H9 (cell line): ENCODE data around the gene MBNL1. TPM values are rescaled to one million over a fixed set of nuclear protein-coding genes. Genes with fewer than 3 reads are reported as not detected.

Experiments
- DNase-seq: peaks from one replicate; pipeline ENCODE4 v3.0.0-alpha.2; 2017
- H2AFZ ChIP-seq: one replicate; pipeline ENCODE4 v1.6.1; 2013; ENCODE audit warnings: mild to moderate bottlenecking, low read length, control low read depth, moderate library complexity
- H2AK5ac ChIP-seq: 2 replicates; pipeline ENCODE4 v1.6.1; 2013; ENCODE audit warnings: low read length, control low read depth, mixed read lengths; ENCODE audit not compliant: insufficient read length
- H2BK120ac ChIP-seq: one replicate; pipeline ENCODE4 v1.6.1; 2013; ENCODE audit warnings: low read depth, mild to moderate bottlenecking, low read length, control low read depth, inconsistent platforms; ENCODE audit not compliant: poor library complexity, severe bottlenecking
- H2BK12ac ChIP-seq: 2 replicates; pipeline ENCODE4 v1.6.1; 2013; ENCODE audit warnings: low read length, control low read depth, mixed read lengths, low read depth; ENCODE audit not compliant: insufficient read length
- H2BK15ac ChIP-seq: 2 replicates; pipeline ENCODE4 v1.6.1; 2013; ENCODE audit warnings: low read depth, low read length, control low read depth
- H2BK20ac ChIP-seq: one replicate; pipeline ENCODE4 v1.6.1; 2013; ENCODE audit warnings: low read depth, mild to moderate bottlenecking, low read length, control low read depth, inconsistent platforms; ENCODE audit not compliant: poor library complexity, severe bottlenecking
- H2BK5ac ChIP-seq: 2 replicates; pipeline ENCODE4 v1.6.1; 2013; ENCODE audit warnings: low read length, control low read depth, mixed read lengths; ENCODE audit not compliant: insufficient read length
- H3K14ac ChIP-seq: 2 replicates; pipeline ENCODE4 v1.6.1; 2013; ENCODE audit warnings: low read length, control low read depth; ENCODE audit not compliant: insufficient read depth
- H3K18ac ChIP-seq: 2 replicates; pipeline ENCODE4 v1.6.1; 2013; ENCODE audit warnings: low read depth, mild to moderate bottlenecking, mixed read lengths, low read length, control low read depth; ENCODE audit not compliant: insufficient read length
- H3K23ac ChIP-seq: 2 replicates; pipeline ENCODE4 v1.6.1; 2013; ENCODE audit warnings: low read length, control low read depth, mixed read lengths, low read depth; ENCODE audit not compliant: insufficient read length
- H3K23me2 ChIP-seq: 2 replicates; pipeline ENCODE4 v1.6.1; 2013; ENCODE audit warnings: low read depth, mild to moderate bottlenecking, mixed read lengths, low read length, control low read depth; ENCODE audit not compliant: insufficient read length, poor library complexity, severe bottlenecking
- H3K27ac ChIP-seq: 2 replicates; pipeline ENCODE4 v1.5.1; 2013; ENCODE audit warnings: low read length, control low read depth, mixed read lengths, low read depth; ENCODE audit not compliant: insufficient read length
- H3K27me3 ChIP-seq: 2 replicates; pipeline ENCODE4 v1.6.1; 2013; ENCODE audit warnings: low read length, control low read depth, inconsistent platforms; ENCODE audit not compliant: insufficient read depth
- H3K4ac ChIP-seq: 2 replicates; pipeline ENCODE4 v1.6.1; 2013; ENCODE audit warnings: low read depth, mild to moderate bottlenecking, control low read depth, inconsistent platforms, low read length, moderate library complexity
- H3K4me1 ChIP-seq: 2 replicates; pipeline ENCODE4 v1.6.1; 2013; ENCODE audit warnings: low read length, control low read depth, inconsistent platforms; ENCODE audit not compliant: insufficient read depth
- H3K4me2 ChIP-seq: 2 replicates; pipeline ENCODE4 v1.6.1; 2013; ENCODE audit warnings: low read length, control low read depth, mixed read lengths; ENCODE audit not compliant: insufficient read length, insufficient read depth
- H3K56ac ChIP-seq: 2 replicates; pipeline ENCODE4 v1.6.1; 2013; ENCODE audit warnings: low read depth, mild to moderate bottlenecking, mixed read lengths, low read length, control low read depth; ENCODE audit not compliant: insufficient read length
- H3K79me1 ChIP-seq: 2 replicates; pipeline ENCODE4 v1.6.1; 2013; ENCODE audit warnings: low read depth, mild to moderate bottlenecking, moderate library complexity, low read length, control low read depth, inconsistent platforms; ENCODE audit not compliant: insufficient read depth, poor library complexity, severe bottlenecking
- H3K79me2 ChIP-seq: 2 replicates; pipeline ENCODE4 v1.6.1; 2013; ENCODE audit warnings: low read length, control low read depth, inconsistent platforms; ENCODE audit not compliant: insufficient read depth
- H3K9ac ChIP-seq: 2 replicates; pipeline ENCODE4 v1.6.1; 2013; ENCODE audit warnings: low read length, control low read depth, mixed read lengths; ENCODE audit not compliant: insufficient read length; ENCODE audit errors: extremely low read depth
- H3K9me3 ChIP-seq: one replicate; pipeline ENCODE4 v1.6.1; 2013; ENCODE audit warnings: low read depth, low read length, inconsistent platforms; ENCODE audit not compliant: control insufficient read depth
- H3T11ph ChIP-seq: one replicate; pipeline ENCODE4 v1.6.1; 2013; ENCODE audit warnings: mild to moderate bottlenecking, low read length, control low read depth, inconsistent platforms
- H4K20me1 ChIP-seq: one replicate; pipeline ENCODE4 v1.6.1; 2013; ENCODE audit not compliant: control insufficient read depth, insufficient read length, insufficient read depth
- H4K5ac ChIP-seq: 2 replicates; pipeline ENCODE4 v1.6.1; 2013; ENCODE audit warnings: low read depth, mild to moderate bottlenecking, mixed read lengths, low read length, control low read depth; ENCODE audit not compliant: insufficient read length
- H4K8ac ChIP-seq: replicated peaks from 2 replicates; pipeline ENCODE4 v1.6.1; 2013; ENCODE audit warnings: low read length, control low read depth, mixed read lengths, low read depth; ENCODE audit not compliant: insufficient read length
- H4K91ac ChIP-seq: 2 replicates; pipeline ENCODE4 v1.6.1; 2013; ENCODE audit warnings: low read depth, mild to moderate bottlenecking, moderate library complexity, mixed read lengths, low read length, control low read depth; ENCODE audit not compliant: insufficient read length
- H3K27ac Mint-ChIP-seq, 3 experiments: 2 replicates in 2 of 3; 3 replicates in 1 of 3; pipeline ENCODE4 v1.8.0; 2020 to 2021; ENCODE audit warnings: mixed read lengths in 3 of 3, mild to moderate bottlenecking in 1 of 3, moderate library complexity in 1 of 3
- H3K27me3 Mint-ChIP-seq: 2 replicates; pipeline ENCODE4 v1.8.0; 2021; ENCODE audit warnings: low read depth, mild to moderate bottlenecking, moderate library complexity, mixed read lengths
- H3K36me3 Mint-ChIP-seq, 3 experiments: 2 replicates in 2 of 3; 3 replicates in 1 of 3; pipeline ENCODE4 v1.8.0; 2020 to 2021; ENCODE audit warnings: low read depth in 3 of 3, mixed read lengths in 3 of 3; ENCODE audit not compliant: insufficient read depth in 1 of 3
- H3K4me1 Mint-ChIP-seq, 2 experiments: 2 replicates each; pipeline ENCODE4 v1.8.0; 2020; ENCODE audit warnings: mixed read lengths in 2 of 2
- H3K4me3 Mint-ChIP-seq, 2 experiments: 2 replicates in 1 of 2; 3 replicates in 1 of 2; pipeline ENCODE4 v1.8.0; 2020 to 2021; ENCODE audit warnings: mild to moderate bottlenecking in 2 of 2, mixed read lengths in 2 of 2, moderate library complexity in 1 of 2
- H3K9me3 Mint-ChIP-seq, 2 experiments: 2 replicates in 1 of 2; 3 replicates in 1 of 2; pipeline ENCODE4 v1.8.0; 2020; ENCODE audit warnings: mild to moderate bottlenecking in 2 of 2, mixed read lengths in 2 of 2, moderate library complexity in 1 of 2
- CTCF ChIP-seq: fragments of 200-600 bp; sonication (generic); conservative IDR thresholded peaks from 3 replicates; pipeline ENCODE4 v1.8.0; 2021; ENCODE audit warnings: antibody characterized with exemption, mild to moderate bottlenecking
- WGBS: extraction: QIAGEN DNeasy Blood & Tissue Kit; methylation state at CpG from one replicate; pipeline ENCODE4 v1.1.7; 2013; ENCODE audit warnings: missing lambda C conversion rate, low lambda C conversion rate, mixed read lengths; ENCODE audit not compliant: insufficient read length; ENCODE audit errors: extremely low coverage; 5-methylcytosine and 5-hydroxymethylcytosine counted together
- total RNA-seq: library from RNA; stranded (reverse); gene quantifications from 2 replicates; pipeline ENCODE4 v1.2.1, GENCODE V29; 2021

MBNL1 gene
- total RNA-seq, 1 experiment from 2014 or later: 14.9 TPM

- Histone ChIP-seq H4K91ac (no peak overlapping the region), H2BK20ac (no peak overlapping the region), H3K9ac (no peak overlapping the region), H2BK120ac (no peak overlapping the region), H4K8ac (no peak overlapping the region), H2BK12ac (no peak overlapping the region), H3K4me2 (no peak overlapping the region), H3K18ac (no peak overlapping the region), H3K4ac (no peak overlapping the region), H3K27me3 (no peaks in the 10 kb centered on the region), H2BK15ac (no peak overlapping the region), H4K5ac (no peak overlapping the region), H2BK5ac (no peak overlapping the region), H2AK5ac (no peak overlapping the region), H3K27ac (no peak overlapping the region), H3K79me2 (peaks cover 3% of the 10 kb centered on the region; the same call in 1 of the 2 replicates), H3T11ph (no peak overlapping the region), H3K14ac (no peak overlapping the region), H3K56ac (no peak overlapping the region), H3K79me1 (no peaks in the 10 kb centered on the region), H3K4me1 (no peaks in the 10 kb centered on the region), H4K20me1 (no peaks in the 10 kb centered on the region), H3K9me3 (no peaks in the 10 kb centered on the region), H2AFZ (no peak overlapping the region), H3K23ac (no peak overlapping the region), H3K23me2 (no peaks in the 10 kb centered on the region)
- DNase-seq: no peak
- H3K36me3 Mint-ChIP-seq: no peaks in the 10 kb centered on the region
- no peak for TF ChIP-seq CTCF
- no peaks in the 10 kb centered on the region for H3K9me3 Mint-ChIP-seq
- no peak overlapping the region; a peak in 1 of 7 replicates for H3K27ac Mint-ChIP-seq
- peaks cover 3 to 13% of the 10 kb centered on the region in 2 experiments; a peak in 3 of 4 replicates for H3K4me1 Mint-ChIP-seq
- WGBS: no CpG with 5 or more reads among the region's 5 CpGs
- H3K27me3 Mint-ChIP-seq: no peaks in the 10 kb centered on the region
- H3K4me3 Mint-ChIP-seq: no peak overlapping the region
Observed at GRCh38 chr3:152291238-152291637, 22.5 kb downstream of the MBNL1 start.
